Esophagus muscularis mucosa (tissue), 4 donors: ENCODE results near the gene USP47.

Experiments used
- CTCF ChIP-seq, 3 experiments: fragments of 200-600 bp in 2 of 3; fragments of 450-650 bp in 1 of 3; sonication (generic) in 2 of 3; IDR thresholded peaks; one replicate each; pipeline ENCODE4 v1.5.1; 2017 to 2019; ENCODE audit warnings: antibody characterized with exemption in 3 of 3, mild to moderate bottlenecking in 2 of 3, moderate library complexity in 1 of 3
- EP300 ChIP-seq: sonication (generic); formaldehyde crosslinking; IDR thresholded peaks from one replicate; pipeline ENCODE4 v1.6.1; 2017; ENCODE audit warnings: antibody characterized with exemption
- POLR2A ChIP-seq: fragments of 450-650 bp; IDR thresholded peaks from one replicate; pipeline ENCODE4 v1.6.1; 2017; ENCODE audit warnings: antibody characterized with exemption, moderate library complexity, mild to moderate bottlenecking, low read depth

DNA sequence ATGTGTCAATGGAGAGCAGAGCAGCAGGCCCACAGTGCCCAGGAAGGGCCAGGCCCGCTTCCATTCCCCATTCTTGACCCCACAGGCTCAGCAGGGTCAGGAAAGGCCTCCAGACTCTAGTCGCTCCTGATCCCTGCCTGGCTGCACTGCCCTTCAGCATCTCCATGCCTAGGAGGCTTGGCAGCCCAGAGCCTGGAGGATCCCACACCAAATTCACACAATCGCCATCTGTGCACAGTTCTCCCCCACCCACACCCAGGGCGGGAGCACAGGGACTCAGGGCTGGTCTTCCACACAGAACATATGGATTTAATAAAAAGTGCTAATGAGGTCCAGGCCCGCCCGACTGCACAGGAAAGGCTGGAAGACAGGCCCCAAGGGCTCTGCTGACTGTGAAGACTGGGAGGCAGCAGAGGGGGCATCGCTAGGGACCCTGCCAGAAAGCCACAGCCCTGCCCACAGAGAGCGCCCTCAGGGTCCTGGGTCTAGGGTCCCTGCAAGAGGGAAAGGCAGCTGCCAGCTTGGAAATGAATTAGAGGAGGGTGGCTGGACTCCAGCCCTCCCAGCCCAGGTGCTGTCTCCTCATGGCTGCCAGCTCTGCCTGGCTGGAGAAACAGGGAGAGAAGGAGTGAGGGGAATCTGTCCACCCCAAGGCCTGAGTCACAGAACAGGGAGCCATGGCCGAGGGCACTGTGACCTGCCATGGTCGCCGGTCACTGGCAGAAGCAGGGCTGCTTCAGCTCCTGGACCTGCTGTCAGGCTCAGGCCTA, 126.9 kb downstream of the USP47 start:
- no peak for TF ChIP-seq POLR2A
- no peak for TF ChIP-seq CTCF (IDR thresholded peaks at IDR 0.05)
- no peak for TF ChIP-seq EP300
